ENCODE data around the gene ZNF81.

ZNF81 gene

GRCh38 chrX:47885501-47885900 lies 48.8 kb downstream of the ZNF81 start:
- H3K27me3 ChIP-seq = no peaks in the 10 kb centered on the region
- H3K4me1 ChIP-seq (ENCODE audit: control insufficient read depth in 1 of 2, insufficient read depth in 1 of 2, low read depth in 1 of 2, low read length in 1 of 2) = no peaks in the 10 kb centered on the region
- TF ChIP-seq CTCF (IDR thresholded peaks at IDR 0.05) = no peak
- H3K9me3 ChIP-seq = no peaks in the 10 kb centered on the region
- H3K27ac ChIP-seq = no peak overlapping the region
- no peaks in the 10 kb centered on the region for H3K36me3 ChIP-seq
- no peak overlapping the region for H3K4me3 ChIP-seq (ENCODE audit: low read depth in 1 of 2, low read length in 1 of 2)

GRCh38 chrX:47898024-47898423 lies 61.3 kb downstream of the ZNF81 start:
- no peak for TF ChIP-seq CTCF (IDR thresholded peaks at IDR 0.05)
- no peak overlapping the region for H3K27ac ChIP-seq
- H3K36me3 ChIP-seq = no peaks in the 10 kb centered on the region
- H3K4me1 ChIP-seq (ENCODE audit: control insufficient read depth in 1 of 2, insufficient read depth in 1 of 2, low read depth in 1 of 2, low read length in 1 of 2) = peaks cover 26 to 28% of the 10 kb centered on the region in 2 experiments
- H3K4me3 ChIP-seq (ENCODE audit: low read depth in 1 of 2, low read length in 1 of 2) = no peak overlapping the region
- H3K27me3 ChIP-seq = no peaks in the 10 kb centered on the region
- no peaks in the 10 kb centered on the region for H3K9me3 ChIP-seq

- Histone ChIP-seq H3K36me3 (no peaks in the 10 kb centered on the region), H3K4me1 (ENCODE audit: control insufficient read depth in 1 of 2, insufficient read depth in 1 of 2, low read depth in 1 of 2, low read length in 1 of 2) (peaks cover 26 to 28% of the 10 kb centered on the region in 2 experiments), H3K27ac (peak overlapping the region; percentile 91), H3K27me3 (no peaks in the 10 kb centered on the region), H3K9me3 (no peaks in the 10 kb centered on the region), H3K4me3 (ENCODE audit: low read depth in 1 of 2, low read length in 1 of 2) (peak overlapping the region in 1 of 2 experiments; percentile 13)
- TF ChIP-seq CTCF (IDR thresholded peaks at IDR 0.05) = no peak
Measured at GRCh38 chrX:47900833-47901232, 64.1 kb downstream of the ZNF81 start.

- Histone ChIP-seq H3K36me3 (no peaks in the 10 kb centered on the region), H3K4me3 (ENCODE audit: low read depth in 1 of 2, low read length in 1 of 2) (no peak overlapping the region), H3K4me1 (ENCODE audit: control insufficient read depth in 1 of 2, insufficient read depth in 1 of 2, low read depth in 1 of 2, low read length in 1 of 2) (peaks cover 26 to 28% of the 10 kb centered on the region in 2 experiments), H3K27ac (peak overlapping the region; percentile 91), H3K9me3 (no peaks in the 10 kb centered on the region), H3K27me3 (no peaks in the 10 kb centered on the region)
- TF ChIP-seq CTCF (IDR thresholded peaks at IDR 0.05) = no peak
Measured at GRCh38 chrX:47902161-47902560, 65.5 kb downstream of the ZNF81 start.

- H3K36me3 ChIP-seq = no peaks in the 10 kb centered on the region
- H3K4me3 ChIP-seq (ENCODE audit: low read depth in 1 of 2, low read length in 1 of 2) = no peak overlapping the region
- no peak overlapping the region for H3K27ac ChIP-seq
- no peaks in the 10 kb centered on the region for H3K27me3 ChIP-seq
- H3K4me1 ChIP-seq (ENCODE audit: control insufficient read depth in 1 of 2, insufficient read depth in 1 of 2, low read depth in 1 of 2, low read length in 1 of 2) = no peaks in the 10 kb centered on the region
- H3K9me3 ChIP-seq = peaks cover 3% of the 10 kb centered on the region
- TF ChIP-seq CTCF (IDR thresholded peaks at IDR 0.05) = no peak
Measured at GRCh38 chrX:47915886-47916493, 79.3 kb downstream of the ZNF81 start.

Data from neutrophil (primary cell).